Measurements from ENCODE around the gene LRGUK. TPM values are rescaled to one million over a fixed set of nuclear protein-coding genes. Genes with fewer than 3 reads are reported as not detected.
A peak's percentile ranks its signal among the peaks of the same experiment; 100 is the strongest.

Gene LRGUK
- total and polyA plus RNA-seq, 2 experiments from 2014 or later, result 2.4 to 7.1 TPM

- peak; percentile 41; the same call in 1 of the 3 replicates for ATAC-seq
- no peak overlapping the region for H3K4me3 ChIP-seq
- no peak overlapping the region for H3K4me3 Mint-ChIP-seq
- H3K27me3 ChIP-seq (ENCODE audit: insufficient read depth), result no peaks in the 10 kb centered on the region
- H3K27me3 Mint-ChIP-seq (ENCODE audit: insufficient read depth, low read depth, poor library complexity), result no peaks in the 10 kb centered on the region
- H3K36me3 ChIP-seq (ENCODE audit: insufficient read depth), result peaks cover 23% of the 10 kb centered on the region; the same call in 1 of the 2 replicates
- H3F3A ChIP-seq (replicated peaks; ENCODE audit: low read depth), result no peaks in the 10 kb centered on the region
- peaks cover 52% of the 10 kb centered on the region for H3K36me3 Mint-ChIP-seq (ENCODE audit: low read depth)
- DNase-seq (ENCODE audit: low spot score), result no peak
- H2AFZ ChIP-seq, result no peak overlapping the region
- no peak overlapping the region for H3K27ac ChIP-seq (ENCODE audit: low read depth)
- H3K4me2 ChIP-seq, result no peak overlapping the region
- H3K4me1 Mint-ChIP-seq, result peaks cover 12% of the 10 kb centered on the region
- no peaks in the 10 kb centered on the region for H4K20me1 ChIP-seq (replicated peaks; ENCODE audit: insufficient read depth)
- TF ChIP-seq ZNF462 (CRISPR knock-in tag; IDR thresholded peaks at IDR 0.05) (no peak), EZH2phosphoT487 (IDR thresholded peaks at IDR 0.05; ENCODE audit: unreplicated experiment) (no peak), POLR2AphosphoS5 (IDR thresholded peaks at IDR 0.05; ENCODE audit: low read depth) (no peak), NANOG (IDR thresholded peaks at IDR 0.05; ENCODE audit: borderline replicate concordance) (no peak), ZNF114 (CRISPR knock-in tag; IDR thresholded peaks at IDR 0.05) (no peak), CREB1 (CRISPR knock-in tag; IDR thresholded peaks at IDR 0.05; ENCODE audit: low read depth) (no peak), JUNB (IDR thresholded peaks at IDR 0.05; ENCODE audit: unreplicated experiment) (no peak), ZNF331 (CRISPR knock-in tag; IDR thresholded peaks at IDR 0.05; ENCODE audit: low read depth) (no peak), REST (IDR thresholded peaks at IDR 0.05; ENCODE audit: unreplicated experiment) (no peak), ETS1 (IDR thresholded peaks at IDR 0.05) (no peak), EZH2 (IDR thresholded peaks at IDR 0.05; ENCODE audit: low read depth, unreplicated experiment) (no peak), STAT1 (IDR thresholded peaks at IDR 0.05; ENCODE audit: unreplicated experiment) (no peak)
- TF ChIP-seq, protein P1, sequence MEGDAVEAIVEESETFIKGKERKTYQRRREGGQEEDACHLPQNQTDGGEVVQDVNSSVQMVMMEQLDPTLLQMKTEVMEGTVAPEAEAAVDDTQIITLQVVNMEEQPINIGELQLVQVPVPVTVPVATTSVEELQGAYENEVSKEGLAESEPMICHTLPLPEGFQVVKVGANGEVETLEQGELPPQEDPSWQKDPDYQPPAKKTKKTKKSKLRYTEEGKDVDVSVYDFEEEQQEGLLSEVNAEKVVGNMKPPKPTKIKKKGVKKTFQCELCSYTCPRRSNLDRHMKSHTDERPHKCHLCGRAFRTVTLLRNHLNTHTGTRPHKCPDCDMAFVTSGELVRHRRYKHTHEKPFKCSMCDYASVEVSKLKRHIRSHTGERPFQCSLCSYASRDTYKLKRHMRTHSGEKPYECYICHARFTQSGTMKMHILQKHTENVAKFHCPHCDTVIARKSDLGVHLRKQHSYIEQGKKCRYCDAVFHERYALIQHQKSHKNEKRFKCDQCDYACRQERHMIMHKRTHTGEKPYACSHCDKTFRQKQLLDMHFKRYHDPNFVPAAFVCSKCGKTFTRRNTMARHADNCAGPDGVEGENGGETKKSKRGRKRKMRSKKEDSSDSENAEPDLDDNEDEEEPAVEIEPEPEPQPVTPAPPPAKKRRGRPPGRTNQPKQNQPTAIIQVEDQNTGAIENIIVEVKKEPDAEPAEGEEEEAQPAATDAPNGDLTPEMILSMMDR (conservative IDR thresholded peaks at IDR 0.05; ENCODE audit: low read depth in 2 of 2), result no peak
- H3K27ac Mint-ChIP-seq, result peak overlapping the region; percentile 76; the same call in 1 of the 2 replicates
- no peaks in the 10 kb centered on the region for H3K79me2 ChIP-seq (replicated peaks; ENCODE audit: insufficient read depth)
- H3K4me1 ChIP-seq (ENCODE audit: insufficient read depth), result peaks cover 12% of the 10 kb centered on the region
- no peaks in the 10 kb centered on the region for H3K9me3 Mint-ChIP-seq
- H3K9me2 ChIP-seq (ENCODE audit: insufficient read depth), result no peaks in the 10 kb centered on the region
Measured at GRCh38 chr7:134298902-134299683, 172.0 kb downstream of the LRGUK start.
